K562 (cell line): Measurements from ENCODE around the gene FOXP4. TPM values are rescaled to one million over a fixed set of nuclear protein-coding genes. Genes with fewer than 3 reads are reported as not detected.

Source experiments
- ATAC-seq: fragments of 200-7000 bp; cut with Tn5 transposase; 3 replicates; pipeline ENCODE4 v1.9.1; 2020; ENCODE audit warnings: moderate library complexity
- BruUV-seq: library from RNA; stranded (reverse); fragments of 400-500 nt; replicated peaks from 2 replicates; lab custom pipeline; 2021; lab: Mats Ljungman, UMichigan
- CTCF ChIA-PET: fragments of 300-600 bp; formaldehyde crosslinking; extraction: SDS; loops from one replicate; lab custom pipeline; 2021; ENCODE audit warnings: low intra/inter-chr PET ratio; lab: Yijun Ruan, JAX
- POLR2A ChIA-PET: fragments of 300-600, 350-650 bp; sonication (Branson Sonifier 250); formaldehyde crosslinking; extraction: SDS; loops from one replicate; lab custom pipeline; 2021; ENCODE audit warnings: antibody characterized with exemption, inconsistent platforms; lab: Yijun Ruan, JAX
- DNase-seq, 4 experiments: peaks; one replicate each; pipeline versions ENCODE4 v3.0.0 to v3.0.0-alpha.2; 2011 to 2018; ENCODE audit warnings: low spot score in 3 of 4, mixed read lengths in 3 of 4; ENCODE audit errors: extremely low read depth in 1 of 4
- FAIRE-seq: peaks from 2 replicates; lab custom pipeline; 2011; peaks lifted over from hg19 to GRCh38; lab: Jason Lieb, UNC
- H2AFZ ChIP-seq: 2 replicates; pipeline ENCODE4 v1.6.0; 2011; ENCODE audit warnings: low read depth, low read length, control low read depth, inconsistent platforms
- H3K27ac ChIP-seq: fragments of 200-600 bp; 3 replicates; pipeline ENCODE4 v1.8.0; 2011; ENCODE audit warnings: low read depth, mild to moderate bottlenecking, control low read depth, inconsistent platforms, low read length, moderate library complexity, mixed read lengths; ENCODE audit errors: extremely low read depth
- H3K27me3 ChIP-seq, 2 experiments: fragments of 300-600 bp in 1 of 2; 2 replicates in 1 of 2; 3 replicates in 1 of 2; pipeline versions ENCODE4 v1.6.0 to v1.8.0; 2011; ENCODE audit warnings: inconsistent platforms in 2 of 2, low read length in 2 of 2, mild to moderate bottlenecking in 1 of 2, mixed read lengths in 1 of 2, moderate library complexity in 1 of 2; ENCODE audit not compliant: control insufficient read depth in 2 of 2, insufficient read depth in 2 of 2
- H3K36me3 ChIP-seq: fragments of 300-600 bp; 3 replicates; pipeline ENCODE4 v1.8.0; 2011; ENCODE audit warnings: mild to moderate bottlenecking, low read length, inconsistent platforms; ENCODE audit not compliant: control insufficient read depth, insufficient read depth
- H3K4me1 ChIP-seq, 2 experiments: fragments of 200-600 bp in 1 of 2; replicated peaks in 1 of 2; 2 replicates in 1 of 2; 3 replicates in 1 of 2; pipeline versions ENCODE4 v1.5.1 to v1.8.0; 2011; ENCODE audit warnings: inconsistent platforms in 2 of 2, low read length in 2 of 2, mild to moderate bottlenecking in 1 of 2, mixed read lengths in 1 of 2, moderate library complexity in 1 of 2; ENCODE audit not compliant: control insufficient read depth in 2 of 2, insufficient read depth in 2 of 2
- H3K4me2 ChIP-seq: 2 replicates; pipeline ENCODE4 v1.6.1; 2011; ENCODE audit warnings: low read length, control low read depth, inconsistent platforms, mixed read lengths; ENCODE audit not compliant: insufficient read depth
- H3K4me3 ChIP-seq: fragments of 200-600 bp; sonication (generic), shearing (Covaris generic); 2 replicates; pipeline ENCODE4 v1.5.1; 2016; ENCODE audit warnings: control low read depth, inconsistent platforms
- H3K79me2 ChIP-seq: fragments of 200-600 bp; 3 replicates; pipeline ENCODE4 v1.8.0; 2011; ENCODE audit warnings: low read length, inconsistent platforms; ENCODE audit not compliant: control insufficient read depth, insufficient read depth
- H3K9ac ChIP-seq, 2 experiments: 2 replicates each; pipeline versions ENCODE4 v1.6.0 to v1.6.1; 2011; ENCODE audit warnings: low read depth in 2 of 2, low read length in 2 of 2, control low read depth in 1 of 2, inconsistent platforms in 1 of 2, mild to moderate bottlenecking in 1 of 2, mixed read lengths in 1 of 2; ENCODE audit not compliant: insufficient read depth in 1 of 2
- H3K9me1 ChIP-seq: one replicate; pipeline ENCODE4 v1.6.0; 2011; ENCODE audit warnings: inconsistent platforms, mild to moderate bottlenecking, low read length, moderate library complexity; ENCODE audit not compliant: control insufficient read depth, insufficient read depth
- H3K9me3 ChIP-seq: replicated peaks from 2 replicates; pipeline ENCODE4 v1.5.1; 2011; ENCODE audit warnings: low read depth, low read length, inconsistent platforms; ENCODE audit not compliant: control insufficient read depth, insufficient read depth
- H4K20me1 ChIP-seq: replicated peaks from 2 replicates; pipeline ENCODE4 v1.6.1; 2011; ENCODE audit warnings: low read length, inconsistent platforms, mixed read lengths; ENCODE audit not compliant: control insufficient read depth, insufficient read depth
- MIER1 ChIP-seq: fragments of 450-650 bp; IDR thresholded peaks from 2 replicates; pipeline ENCODE4 v1.6.1; 2016; ENCODE audit warnings: antibody characterized with exemption, mild to moderate bottlenecking, low read depth
- WGBS: fragments of 100-300 bp; shearing (Covaris generic); methylation state at CpG from one replicate; pipeline ENCODE4 v1.1.6; 2016; ENCODE audit warnings: low coverage, mixed read lengths; ENCODE audit not compliant: insufficient coverage; ENCODE audit errors: missing lambda C conversion rate; 5-methylcytosine and 5-hydroxymethylcytosine counted together
- in situ Hi-C: fragments of 300-500 bp; cut with MboI; formaldehyde crosslinking; loops from 4 replicates; pipeline ENCODE4 v1.15.0; 2018; ENCODE audit warnings: inconsistent platforms, mixed read lengths
- intact Hi-C: fragments of 100-400 bp; cut with micrococcal nuclease; formaldehyde crosslinking; loops from 2 replicates; pipeline ENCODE4 v1.14.2; 2022
- polyA plus RNA-seq, 8 experiments: library from polyadenylated mRNA; depleted of rRNA in 4 of 8; stranded (reverse) in 5 of 8; unstranded in 3 of 8; fragments of >200 nt; fragmentation: Nextera tagmentation in 2 of 8; fragmentation: Illumina TruSeq in 1 of 8; extraction: Ambion mirVana in 2 of 8; extraction: Trizol in 1 of 8; gene quantifications; 2 replicates each; pipeline versions ENCODE4 v1.2.1 to v1.2.3, GENCODE V29; 2011 to 2014; ENCODE audit warnings: inconsistent platforms in 1 of 8, missing spikeins in 1 of 8
- total RNA-seq, 7 experiments: library from RNA; depleted of rRNA in 6 of 7; stranded (reverse); fragments of >200 nt in 6 of 7; fragmentation: Illumina TruSeq in 2 of 7; extraction: Trizol in 2 of 7; gene quantifications; 2 replicates each; pipeline versions ENCODE4 v1.2.1 to v1.2.3, GENCODE V29; 2011 to 2021; ENCODE audit warnings: low replicate concordance in 1 of 7
- TF ChIP-seq, protein P1 (sequence below), 3 experiments: fragments of 200-800 bp in 1 of 3; fragments of 250-450 bp in 1 of 3; fragments of 450-650 bp in 1 of 3; sonication (Bioruptor Pico) in 1 of 3; sonication (Bioruptor generic) in 1 of 3; formaldehyde crosslinking in 1 of 3; IDR thresholded peaks; 2 replicates each; pipeline versions ENCODE4 v1.6.1 to v1.8.0; 2016 to 2022; ENCODE audit warnings: mild to moderate bottlenecking in 2 of 3, missing genetic modification characterization in 2 of 3, missing compliant biosample characterization in 1 of 3, moderate library complexity in 1 of 3
- TF ChIP-seq, protein P2 (sequence below): fragments of 250-450 bp; sonication (Bioruptor Pico); IDR thresholded peaks from 2 replicates; pipeline ENCODE4 v1.9.0; 2021; ENCODE audit warnings: mild to moderate bottlenecking, inconsistent platforms

FOXP4 gene
- total and polyA plus RNA-seq, 9 of the 15 experiments (the other 6 are each of a cell fraction or from before 2014, with no cell fraction given), result 0.11 to 29.4 (median 2.3) TPM

DNA sequence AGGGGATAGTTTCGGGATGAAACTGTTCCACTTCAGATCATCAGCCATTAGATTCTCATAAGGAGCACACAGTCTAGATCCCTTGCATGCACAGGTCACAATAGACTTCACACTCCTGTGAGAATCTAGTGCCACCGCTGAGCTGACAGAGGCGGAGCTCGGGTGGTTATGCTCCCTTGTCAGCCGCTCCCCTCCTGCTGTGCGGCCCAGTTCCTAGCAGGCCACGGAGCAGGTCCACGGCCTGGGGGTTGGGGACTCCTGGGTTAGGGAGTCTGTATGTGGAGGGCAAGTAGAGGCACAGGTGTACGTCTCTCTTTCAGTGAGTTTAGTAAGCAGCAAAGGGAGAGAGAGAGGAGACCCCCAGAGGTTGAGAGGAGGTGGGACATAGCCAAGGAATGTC, 61.6 kb downstream of the FOXP4 start (continued):
- TF ChIP-seq, protein P1, sequence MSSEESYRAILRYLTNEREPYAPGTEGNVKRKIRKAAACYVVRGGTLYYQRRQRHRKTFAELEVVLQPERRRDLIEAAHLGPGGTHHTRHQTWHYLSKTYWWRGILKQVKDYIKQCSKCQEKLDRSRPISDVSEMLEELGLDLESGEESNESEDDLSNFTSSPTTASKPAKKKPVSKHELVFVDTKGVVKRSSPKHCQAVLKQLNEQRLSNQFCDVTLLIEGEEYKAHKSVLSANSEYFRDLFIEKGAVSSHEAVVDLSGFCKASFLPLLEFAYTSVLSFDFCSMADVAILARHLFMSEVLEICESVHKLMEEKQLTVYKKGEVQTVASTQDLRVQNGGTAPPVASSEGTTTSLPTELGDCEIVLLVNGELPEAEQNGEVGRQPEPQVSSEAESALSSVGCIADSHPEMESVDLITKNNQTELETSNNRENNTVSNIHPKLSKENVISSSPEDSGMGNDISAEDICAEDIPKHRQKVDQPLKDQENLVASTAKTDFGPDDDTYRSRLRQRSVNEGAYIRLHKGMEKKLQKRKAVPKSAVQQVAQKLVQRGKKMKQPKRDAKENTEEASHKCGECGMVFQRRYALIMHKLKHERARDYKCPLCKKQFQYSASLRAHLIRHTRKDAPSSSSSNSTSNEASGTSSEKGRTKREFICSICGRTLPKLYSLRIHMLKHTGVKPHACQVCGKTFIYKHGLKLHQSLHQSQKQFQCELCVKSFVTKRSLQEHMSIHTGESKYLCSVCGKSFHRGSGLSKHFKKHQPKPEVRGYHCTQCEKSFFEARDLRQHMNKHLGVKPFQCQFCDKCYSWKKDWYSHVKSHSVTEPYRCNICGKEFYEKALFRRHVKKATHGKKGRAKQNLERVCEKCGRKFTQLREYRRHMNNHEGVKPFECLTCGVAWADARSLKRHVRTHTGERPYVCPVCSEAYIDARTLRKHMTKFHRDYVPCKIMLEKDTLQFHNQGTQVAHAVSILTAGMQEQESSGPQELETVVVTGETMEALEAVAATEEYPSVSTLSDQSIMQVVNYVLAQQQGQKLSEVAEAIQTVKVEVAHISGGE (CRISPR knock-in tag; IDR thresholded peaks at IDR 0.05), result no peak

DNA sequence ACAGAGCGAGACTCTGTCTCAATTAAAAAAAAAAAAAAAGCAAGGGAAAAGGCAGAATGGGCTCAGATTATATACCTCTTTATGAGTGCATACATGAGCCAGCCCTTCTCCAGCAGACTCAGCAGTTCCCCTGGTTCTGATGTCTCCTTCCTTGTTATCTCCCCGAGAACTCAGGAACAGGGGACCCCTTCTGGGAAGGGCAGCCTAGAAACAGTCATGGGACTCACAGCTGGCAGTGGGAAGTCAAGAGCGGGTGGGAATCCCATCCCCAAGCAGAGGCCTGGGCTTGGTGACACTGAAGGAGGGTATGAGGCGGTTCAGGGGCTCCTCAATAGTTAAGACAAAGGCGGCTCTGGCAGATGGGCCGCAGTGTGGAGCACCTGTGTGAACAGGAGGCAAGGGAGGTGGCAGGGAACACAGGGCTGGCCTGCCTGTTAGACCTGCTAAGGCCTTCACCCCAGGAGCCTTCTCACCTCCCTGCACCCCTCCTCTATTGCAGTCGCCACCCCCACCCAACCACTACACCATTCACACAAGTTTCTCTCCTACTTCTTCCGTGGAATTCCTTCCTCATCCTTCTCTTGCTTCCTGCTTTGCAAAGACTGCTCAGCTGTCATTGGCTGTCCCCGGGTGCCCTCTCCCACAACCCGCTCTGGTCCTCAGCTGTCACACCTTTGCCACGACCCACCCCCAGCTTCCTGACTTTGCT, 62.4 kb downstream of the FOXP4 start:
- Histone ChIP-seq H3K4me1 (no peaks in the 10 kb centered on the region), H3K9me3 (peaks cover 4% of the 10 kb centered on the region), H3K4me3 (no peak overlapping the region), H3K9ac (no peak overlapping the region), H3K9me1 (no peaks in the 10 kb centered on the region), H3K36me3 (no peaks in the 10 kb centered on the region), H3K79me2 (no peaks in the 10 kb centered on the region), H3K27ac (no peak overlapping the region), H4K20me1 (no peaks in the 10 kb centered on the region), H3K27me3 (peaks cover 33 to 46% of the 10 kb centered on the region in 2 experiments; a peak in 4 of 5 replicates), H3K4me2 (no peak overlapping the region), H2AFZ (no peak overlapping the region)
- BruUV-seq, result no TSS peak
- in situ Hi-C loops, result no loop called here
- ChIA-PET POLR2A (no interaction called here), CTCF (interaction anchor here (0.6 kb wide), 1 partner anchor 239 kb away, joined by 3 read pairs; no protein-coding TSS in a partner anchor)
- no peak for ATAC-seq
- no peak for FAIRE-seq
- intact Hi-C loops, result no loop called here
- 11% methylated on average over 11 of the region's 11 CpGs for WGBS
- TF ChIP-seq MIER1, result peak; percentile 80
- TF ChIP-seq, protein P2, sequence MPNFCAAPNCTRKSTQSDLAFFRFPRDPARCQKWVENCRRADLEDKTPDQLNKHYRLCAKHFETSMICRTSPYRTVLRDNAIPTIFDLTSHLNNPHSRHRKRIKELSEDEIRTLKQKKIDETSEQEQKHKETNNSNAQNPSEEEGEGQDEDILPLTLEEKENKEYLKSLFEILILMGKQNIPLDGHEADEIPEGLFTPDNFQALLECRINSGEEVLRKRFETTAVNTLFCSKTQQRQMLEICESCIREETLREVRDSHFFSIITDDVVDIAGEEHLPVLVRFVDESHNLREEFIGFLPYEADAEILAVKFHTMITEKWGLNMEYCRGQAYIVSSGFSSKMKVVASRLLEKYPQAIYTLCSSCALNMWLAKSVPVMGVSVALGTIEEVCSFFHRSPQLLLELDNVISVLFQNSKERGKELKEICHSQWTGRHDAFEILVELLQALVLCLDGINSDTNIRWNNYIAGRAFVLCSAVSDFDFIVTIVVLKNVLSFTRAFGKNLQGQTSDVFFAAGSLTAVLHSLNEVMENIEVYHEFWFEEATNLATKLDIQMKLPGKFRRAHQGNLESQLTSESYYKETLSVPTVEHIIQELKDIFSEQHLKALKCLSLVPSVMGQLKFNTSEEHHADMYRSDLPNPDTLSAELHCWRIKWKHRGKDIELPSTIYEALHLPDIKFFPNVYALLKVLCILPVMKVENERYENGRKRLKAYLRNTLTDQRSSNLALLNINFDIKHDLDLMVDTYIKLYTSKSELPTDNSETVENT (CRISPR knock-in tag), result no peak
- DNase-seq, result no peak
